NCI-H524 treated with DMSO at 0.1 percent for 48 hours (cell line): ENCODE data around the gene OGA.

ENCODE experiments used
- DNase-seq: peaks from one replicate; lab custom pipeline; 2025; lab: John Stamatoyannopoulos, UW

Gene OGA

GRCh38 chr10:101835362-101835761, 17.1 kb upstream of the OGA start:
- no peak for DNase-seq

GRCh38 chr10:101834341-101834740, 16.1 kb upstream of the OGA start:
- DNase-seq: no peak

GRCh38 chr10:101833466-101833865, 15.2 kb upstream of the OGA start:
- no peak for DNase-seq

- DNase-seq: no peak
Measured at GRCh38 chr10:101832325-101832771, 14.1 kb upstream of the OGA start.

DNA sequence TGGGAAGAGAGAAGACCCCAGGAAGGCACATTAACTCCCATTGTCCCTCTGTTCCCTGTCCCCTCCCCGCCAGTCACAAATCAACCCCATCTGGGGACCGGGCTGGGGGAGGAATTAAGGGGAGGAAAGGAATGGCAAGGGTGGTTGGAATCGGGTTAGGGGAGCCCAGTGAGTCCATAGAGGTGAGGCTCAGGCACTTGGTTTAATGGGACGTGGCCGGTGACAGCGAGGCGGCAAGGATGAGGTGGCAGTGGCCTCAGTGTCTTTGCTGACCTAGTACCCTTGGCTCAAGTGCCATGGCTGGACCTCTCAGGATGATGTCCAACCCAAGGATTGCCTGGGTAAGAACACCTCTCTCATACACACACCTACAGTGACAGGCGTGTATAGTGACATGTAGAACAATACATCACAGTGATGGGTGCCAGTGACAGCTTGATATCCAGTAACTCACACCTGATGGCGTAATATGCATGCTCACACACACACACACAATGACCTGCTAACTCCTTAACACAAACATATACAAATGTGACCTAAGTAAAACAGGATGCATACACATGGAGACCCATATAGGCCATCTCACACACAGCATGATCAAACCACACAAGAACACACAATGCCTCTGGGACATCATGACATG, 13.0 kb upstream of the OGA start:
- DNase-seq: no peak

- no peak for DNase-seq
Measured at GRCh38 chr10:101830322-101831168, 12.3 kb upstream of the OGA start.

DNA sequence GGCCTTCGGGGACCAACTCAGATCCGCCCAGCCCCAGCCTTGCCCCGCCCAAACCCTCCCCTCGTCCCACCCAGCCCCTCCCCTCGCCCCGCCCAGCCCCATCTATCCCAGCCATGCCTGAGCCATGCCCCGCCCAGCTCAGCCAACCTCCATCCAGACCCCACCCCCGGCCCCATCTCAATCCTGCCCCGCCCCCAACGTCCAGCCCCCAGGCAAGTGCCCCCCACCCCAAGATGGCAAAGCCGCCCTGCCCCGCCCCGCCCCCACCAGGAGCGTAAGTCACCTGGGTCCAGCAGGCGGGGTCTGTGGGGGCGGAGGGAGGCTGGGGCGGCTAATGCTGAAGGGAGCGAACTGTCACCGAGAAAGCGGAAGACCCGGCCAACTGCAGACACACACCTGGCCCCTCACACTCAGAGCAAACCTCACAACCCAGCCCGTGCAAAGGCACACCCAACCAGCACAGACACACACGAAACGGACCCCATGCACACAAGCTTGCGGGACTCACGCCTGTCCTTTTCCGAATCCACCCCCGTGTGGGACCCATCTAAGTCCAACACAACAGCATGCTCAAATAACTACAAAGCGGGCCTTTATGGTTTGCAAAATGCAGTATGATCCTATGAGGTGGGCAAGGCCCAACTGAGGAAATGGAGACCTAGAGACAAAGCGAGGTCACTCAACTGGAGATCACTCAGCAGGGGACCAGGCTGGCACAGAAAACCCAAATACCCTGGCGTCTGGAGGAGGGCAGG, 11.5 kb upstream of the OGA start:
- no peak for DNase-seq

DNA sequence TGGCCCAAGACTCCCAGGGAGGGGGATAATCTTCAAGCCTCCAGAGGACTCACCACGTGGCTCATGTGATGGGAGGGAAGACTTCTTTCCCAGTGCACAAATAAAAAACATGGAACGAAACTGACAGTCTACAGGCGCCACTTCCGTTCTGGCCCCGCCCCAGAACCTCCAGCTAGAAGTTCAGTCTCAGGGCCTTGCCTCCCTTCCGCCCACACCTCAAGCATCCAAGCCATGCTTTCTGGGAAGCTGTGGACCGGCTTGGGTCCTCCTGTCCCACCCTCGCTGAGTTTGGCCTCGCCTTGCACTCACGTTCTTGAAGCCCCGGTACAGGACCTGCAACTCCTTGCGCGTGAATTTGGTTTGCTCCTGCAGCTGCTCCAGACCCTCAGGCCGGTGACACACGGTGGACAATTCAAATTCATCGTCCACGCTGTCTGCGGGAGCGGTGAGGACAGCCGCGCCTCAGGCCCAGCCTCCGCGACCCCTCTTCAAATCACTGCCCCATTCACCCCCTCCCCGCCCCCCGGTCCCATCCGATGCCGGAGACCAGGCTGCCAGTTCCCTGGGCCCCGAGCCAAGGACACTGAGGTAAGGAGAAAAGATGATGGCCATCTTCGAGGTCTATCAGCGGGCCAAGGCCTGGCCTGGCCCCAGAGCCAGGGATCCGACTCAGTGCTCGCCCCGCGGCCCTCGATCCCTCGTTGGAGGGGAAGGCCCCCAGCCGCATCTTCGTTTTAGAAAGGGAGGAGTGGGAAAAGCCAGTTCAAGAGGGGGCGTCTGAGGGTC, 10.7 kb upstream of the OGA start:
- DNase-seq: no peak

DNA sequence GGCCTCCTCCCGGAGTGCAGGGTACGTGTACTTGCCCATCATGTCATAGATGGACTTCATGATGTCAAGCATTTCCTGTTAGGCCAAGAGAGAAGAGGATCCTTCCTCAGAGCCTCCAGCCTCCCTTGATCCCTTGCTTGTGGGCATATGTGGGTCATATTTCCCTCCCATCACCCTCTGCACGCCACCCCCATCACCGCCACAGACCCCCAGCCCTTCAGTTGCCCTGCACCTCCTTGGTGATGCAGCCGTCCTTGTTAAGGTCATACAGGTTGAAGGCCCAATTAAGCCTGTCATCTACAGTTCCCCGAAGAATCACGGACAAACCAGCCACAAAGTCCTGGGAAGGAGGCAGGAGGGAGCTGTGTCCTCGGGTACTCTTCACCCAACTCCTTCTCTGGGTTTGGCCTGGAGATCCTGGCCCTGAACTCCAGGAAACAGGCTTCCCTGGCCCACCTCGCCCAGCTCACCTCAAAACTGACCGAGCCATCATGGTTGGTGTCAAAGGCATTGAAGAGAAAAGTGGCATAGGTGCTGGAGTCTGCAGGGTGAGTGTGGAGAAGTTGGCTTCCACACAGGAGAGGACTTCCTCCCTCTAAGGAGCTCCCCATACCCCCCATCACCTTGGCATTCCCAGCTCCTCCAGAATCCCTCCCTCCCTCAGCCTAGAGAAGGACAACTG, 9.8 kb upstream of the OGA start:
- DNase-seq: no peak

DNA sequence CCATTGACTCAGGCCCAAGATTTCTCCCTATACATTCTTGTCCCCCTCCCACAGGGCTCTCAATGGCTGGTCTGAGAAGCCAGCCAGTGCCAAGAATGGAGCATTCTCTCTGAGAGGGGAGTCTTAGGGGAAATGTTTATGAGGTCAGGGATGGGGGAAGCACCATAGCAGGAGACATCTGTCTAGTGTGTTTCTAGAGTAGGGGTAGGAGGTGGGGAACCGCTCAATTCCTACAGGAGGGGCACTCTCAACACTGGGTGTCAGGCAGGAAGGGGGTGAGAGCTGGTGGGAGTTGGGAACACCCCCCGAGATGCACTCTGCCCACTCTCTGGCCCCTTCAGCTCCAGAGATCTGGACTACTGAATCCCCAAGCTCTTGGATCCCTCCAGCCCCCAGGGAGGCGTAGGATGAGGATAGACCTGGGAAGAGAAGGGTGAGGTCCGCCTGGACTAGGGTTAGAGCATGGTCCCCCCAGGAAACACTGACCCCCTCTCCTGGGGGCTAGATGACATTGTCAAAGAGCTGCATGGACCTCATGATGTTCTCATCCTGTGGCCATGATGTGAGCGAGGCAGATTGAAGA, 8.7 kb upstream of the OGA start:
- DNase-seq: no peak

GRCh38 chr10:101824736-101825135, 6.5 kb upstream of the OGA start:
- no peak for DNase-seq

- DNase-seq: no peak
Measured at GRCh38 chr10:101818872-101819633, 809 bp upstream of the OGA start.

GRCh38 chr10:101817337-101818118, 716 bp downstream of the OGA start:
- DNase-seq: peak; percentile 28

- no peak for DNase-seq
Measured at GRCh38 chr10:101816913-101817336, 1.3 kb downstream of the OGA start.

- no peak for DNase-seq
Measured at GRCh38 chr10:101816376-101816775, 1.9 kb downstream of the OGA start.

GRCh38 chr10:101814466-101815071, 3.7 kb downstream of the OGA start:
- no peak for DNase-seq

GRCh38 chr10:101812606-101813005, 5.6 kb downstream of the OGA start:
- no peak for DNase-seq

DNA sequence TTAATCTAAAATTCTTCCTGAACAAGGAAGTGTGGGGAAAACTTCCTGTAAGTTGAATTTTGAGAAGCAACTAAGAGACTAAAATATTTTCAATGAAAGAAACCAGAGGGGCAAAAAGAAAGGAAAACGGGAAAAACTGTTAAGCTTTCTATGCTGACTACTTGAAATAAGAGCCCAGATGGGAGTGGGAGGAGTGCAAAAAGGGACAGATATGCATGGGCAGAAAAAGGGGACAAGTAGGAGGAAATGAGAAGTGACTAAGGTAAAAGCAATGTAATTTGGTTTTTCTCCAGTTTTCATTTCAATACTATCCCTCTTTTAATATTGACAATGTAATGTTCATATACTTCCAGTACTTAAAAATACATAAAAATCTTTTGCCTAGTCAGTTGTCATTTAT, 11.1 kb downstream of the OGA start:
- no peak for DNase-seq

DNA sequence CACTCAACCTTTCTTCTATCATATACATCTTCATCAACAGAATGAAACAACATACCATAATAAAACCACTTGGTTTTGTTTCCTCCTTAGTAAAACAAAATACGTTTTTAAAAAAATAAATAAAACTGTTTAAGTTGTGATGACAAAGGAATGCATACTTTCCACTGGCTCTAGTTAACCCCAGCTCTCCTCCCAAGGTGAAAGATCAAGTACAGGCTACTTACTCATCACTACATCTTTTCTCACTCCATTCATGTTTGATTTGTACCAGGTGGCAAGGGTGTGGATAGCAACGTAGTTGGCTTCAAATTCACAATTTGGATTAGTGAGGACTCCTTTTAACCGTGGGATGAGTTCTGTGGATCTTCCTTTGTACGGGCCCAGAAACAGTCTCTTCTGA, 14.7 kb downstream of the OGA start:
- no peak for DNase-seq
